HUES64 (cell line): ENCODE measurements around the gene OR4F15.
"Not testable (repeated sequence)": the region's sequence is repeated elsewhere in the genome, so short reads cannot be mapped to it uniquely, and the experiment has no call there.

ENCODE experiments used
- H3K27ac ChIP-seq: 2 replicates; pipeline ENCODE4 v1.7.0; 2013; ENCODE audit warnings: low read depth, low read length, inconsistent platforms
- H3K27me3 ChIP-seq: 2 replicates; pipeline ENCODE4 v1.6.1; 2013; ENCODE audit warnings: mild to moderate bottlenecking, low read length; ENCODE audit not compliant: insufficient read depth
- H3K36me3 ChIP-seq: 2 replicates; pipeline ENCODE4 v1.6.1; 2013; ENCODE audit warnings: mild to moderate bottlenecking, low read length; ENCODE audit not compliant: insufficient read depth
- H3K4me1 ChIP-seq: 2 replicates; pipeline ENCODE4 v1.6.1; 2013; ENCODE audit warnings: mild to moderate bottlenecking, low read length, moderate library complexity; ENCODE audit not compliant: insufficient read depth
- H3K4me3 ChIP-seq: 2 replicates; pipeline ENCODE4 v1.5.1; 2013; ENCODE audit warnings: mild to moderate bottlenecking, low read length, moderate library complexity
- H3K9ac ChIP-seq: 2 replicates; pipeline ENCODE4 v1.6.1; 2013; ENCODE audit warnings: mild to moderate bottlenecking, low read depth, low read length
- H3K9me3 ChIP-seq: 2 replicates; pipeline ENCODE4 v1.6.1; 2013; ENCODE audit warnings: low read depth, low read length; ENCODE audit not compliant: insufficient read depth
- WGBS: fragments of 150-250, 120-280 bp; methylation state at CpG from one replicate; pipeline ENCODE4 v1.1.7; 2013; ENCODE audit warnings: missing lambda C conversion rate; 5-methylcytosine and 5-hydroxymethylcytosine counted together

Gene OR4F15

DNA sequence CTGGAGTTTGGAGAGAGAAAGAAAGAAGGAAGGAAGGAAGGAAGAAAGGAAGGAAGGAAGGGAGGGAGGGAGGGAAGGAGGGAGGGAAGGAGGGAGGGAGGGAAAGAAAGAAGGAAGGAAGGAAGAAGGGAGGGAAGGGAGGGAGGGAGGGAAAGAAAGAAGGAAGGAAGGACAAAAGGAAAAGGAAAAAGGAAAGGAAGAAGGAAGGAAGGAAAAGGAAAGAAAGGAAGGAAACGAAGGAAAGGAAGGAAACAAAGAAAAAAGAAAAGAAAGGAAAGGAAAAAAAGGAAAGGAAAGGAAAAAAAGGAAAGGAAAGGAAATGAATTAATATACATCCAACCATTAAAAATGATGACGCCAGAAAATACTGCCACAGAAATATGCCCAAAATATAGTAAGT lies 27.4 kb upstream of the OR4F15 start:
- Histone ChIP-seq H3K27ac (no peak overlapping the region), H3K9me3 (no peaks in the 10 kb centered on the region), H3K4me1 (no peaks in the 10 kb centered on the region), H3K9ac (no peak overlapping the region), H3K27me3 (0 out of 2 replicates have a peak, but pooled peaks cover 3% of the 10 kb centered on the region), H3K4me3 (no peak overlapping the region), H3K36me3 (no peaks in the 10 kb centered on the region)
- 64% methylated on average over 1 of the region's 2 CpGs for WGBS

DNA sequence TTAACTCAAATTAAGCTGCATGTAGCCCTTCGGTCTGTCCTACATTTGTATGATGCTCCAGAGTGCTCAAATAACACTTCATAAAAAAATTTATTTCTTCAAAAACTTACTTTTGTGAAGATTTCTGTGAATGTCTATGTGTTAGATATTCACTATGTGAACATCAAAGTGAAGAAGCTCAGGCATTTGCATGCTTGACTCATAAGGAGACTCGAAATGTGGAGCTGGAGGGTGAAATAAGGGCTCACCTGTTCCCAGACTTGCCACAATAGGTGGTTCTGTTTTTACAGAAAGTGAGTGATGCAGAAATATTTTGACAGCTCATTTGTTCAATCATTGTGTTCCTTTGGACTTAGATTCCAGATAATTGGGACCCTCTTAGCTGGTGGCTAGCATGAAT lies 25.6 kb upstream of the OR4F15 start:
- not testable (repeated sequence) for H3K36me3 ChIP-seq, H3K9ac ChIP-seq, H3K4me3 ChIP-seq, H3K27ac ChIP-seq, H3K9me3 ChIP-seq, H3K4me1 ChIP-seq, H3K27me3 ChIP-seq
- WGBS = 88% methylated on average over 2 of the region's 2 CpGs

DNA sequence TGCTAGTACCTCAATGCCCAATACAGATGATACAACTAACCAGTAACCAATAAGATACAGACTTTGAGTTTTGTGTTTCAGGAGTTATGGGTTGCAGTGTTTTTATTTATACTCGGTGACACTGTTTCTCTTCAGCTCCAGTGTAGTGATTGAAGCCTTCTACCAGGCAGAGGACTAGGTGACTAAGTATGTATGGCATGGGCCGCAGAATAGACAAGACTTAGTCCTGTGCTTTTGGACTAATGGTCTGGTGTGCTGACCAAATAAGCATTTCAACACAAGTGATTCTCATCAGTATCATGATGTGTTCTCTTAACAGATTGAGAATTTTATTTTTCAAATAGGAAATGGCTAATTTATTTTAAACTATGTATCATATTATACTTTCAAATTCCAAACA lies 24.0 kb upstream of the OR4F15 start:
- not testable (repeated sequence) for H3K27me3 ChIP-seq, H3K4me3 ChIP-seq, H3K27ac ChIP-seq, H3K9ac ChIP-seq, H3K36me3 ChIP-seq, H3K9me3 ChIP-seq, H3K4me1 ChIP-seq
- 86% methylated on average over 2 of the region's 2 CpGs for WGBS

DNA sequence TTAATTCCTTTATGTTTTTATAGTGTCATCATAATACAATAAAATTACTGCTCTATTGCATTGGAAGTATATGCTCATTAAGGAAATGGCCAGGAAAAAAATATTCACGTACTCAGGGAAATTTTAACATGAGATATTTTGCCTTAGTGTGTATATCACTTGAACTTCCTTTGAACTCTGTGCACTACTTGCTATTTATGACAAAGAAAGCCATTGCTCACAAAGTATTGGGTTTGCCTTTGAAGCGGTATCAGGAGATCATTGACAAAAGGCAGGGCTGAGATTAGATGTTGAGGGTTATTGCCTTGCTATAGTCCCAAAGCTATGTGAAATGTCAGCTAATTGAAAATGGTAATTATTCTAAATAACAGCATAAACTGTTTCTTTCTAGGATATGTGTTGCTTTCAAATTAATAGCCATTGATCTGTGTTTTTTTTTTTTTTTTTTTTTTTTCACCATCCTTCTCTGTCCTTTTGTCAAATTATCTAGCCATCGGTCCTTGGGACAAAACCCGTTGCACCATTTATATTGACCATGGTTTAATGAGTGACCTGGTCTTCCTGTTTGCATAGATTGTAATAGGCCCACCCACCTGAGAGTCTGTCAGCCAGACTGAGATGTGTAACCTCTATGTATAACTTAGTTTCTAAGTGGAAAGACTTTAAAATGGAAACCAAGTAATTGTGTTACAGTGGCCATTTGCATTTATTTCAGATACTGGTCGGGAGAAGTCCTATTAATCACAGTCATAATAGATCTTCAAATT lies 23.3 kb upstream of the OR4F15 start:
- not testable (repeated sequence) for H3K9me3 ChIP-seq, H3K9ac ChIP-seq, H3K36me3 ChIP-seq, H3K4me1 ChIP-seq, H3K27me3 ChIP-seq, H3K4me3 ChIP-seq, H3K27ac ChIP-seq
- 100% methylated on average over 1 of the region's 5 CpGs for WGBS

DNA sequence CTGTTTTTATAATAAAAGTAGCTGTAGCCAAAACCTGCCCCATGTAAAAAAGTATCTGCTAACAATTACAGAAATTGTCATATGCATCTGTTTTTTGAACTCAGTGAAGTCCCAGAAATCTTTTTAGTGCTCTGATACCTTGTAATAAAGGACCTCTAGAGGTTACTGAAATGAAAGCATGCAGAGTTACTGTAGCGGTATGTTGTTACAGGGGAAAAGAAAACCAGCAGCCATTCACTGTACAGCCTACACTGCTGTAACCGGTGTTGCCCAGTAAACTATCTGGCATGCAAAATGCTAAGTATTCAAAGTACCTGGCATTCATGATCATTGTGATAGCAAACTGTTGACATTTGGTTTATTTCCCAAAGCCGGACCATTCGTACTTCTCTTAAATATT lies 21.3 kb upstream of the OR4F15 start:
- H3K27me3 ChIP-seq, H3K4me1 ChIP-seq, H3K4me3 ChIP-seq, H3K36me3 ChIP-seq, H3K9ac ChIP-seq, H3K9me3 ChIP-seq, H3K27ac ChIP-seq: not testable (repeated sequence)
- WGBS = no CpG with 5 or more reads among the region's 4 CpGs

DNA sequence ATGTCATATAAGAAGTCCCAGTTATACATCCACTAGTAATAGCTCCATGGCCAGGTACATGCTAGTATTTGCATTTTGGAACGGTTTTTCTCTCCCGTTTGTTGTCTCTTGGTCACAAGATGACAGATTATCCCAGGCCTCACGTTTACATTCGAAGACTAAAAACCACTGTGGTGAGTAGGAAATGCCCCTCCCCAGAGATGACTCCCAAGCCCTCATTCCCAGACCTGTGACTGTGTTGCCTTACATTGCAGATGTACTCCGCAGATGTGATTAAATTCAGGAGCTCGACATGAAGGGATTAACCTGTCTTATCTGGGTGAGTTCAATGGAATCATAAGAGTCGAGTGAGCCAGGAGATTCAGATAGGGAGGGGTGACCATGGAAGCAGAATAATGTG lies 18.0 kb upstream of the OR4F15 start:
- H3K27ac ChIP-seq, H3K9ac ChIP-seq: not testable (repeated sequence)
- WGBS = 82% methylated on average over 7 of the region's 7 CpGs

DNA sequence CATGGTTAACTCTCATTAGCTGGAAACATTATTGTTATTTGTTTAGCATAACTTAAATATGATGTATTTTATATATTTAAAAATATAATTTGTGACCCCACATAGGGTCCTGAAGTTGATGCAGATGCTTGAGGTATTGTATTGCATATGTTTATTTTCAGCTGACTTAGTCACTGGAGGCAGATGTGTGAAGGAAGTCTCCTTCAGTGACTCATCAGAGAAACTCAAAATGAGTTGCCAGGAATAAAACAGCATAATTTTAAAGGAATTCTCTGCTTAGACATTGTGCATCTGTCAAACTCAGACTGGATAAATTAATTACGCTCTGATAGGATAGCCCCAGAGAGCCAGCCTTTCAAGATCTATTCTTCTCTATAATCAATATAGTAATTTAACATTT lies 16.5 kb upstream of the OR4F15 start:
- Histone ChIP-seq H3K36me3 (no peaks in the 10 kb centered on the region), H3K27ac (no peak overlapping the region), H3K4me3 (no peak overlapping the region), H3K27me3 (no peaks in the 10 kb centered on the region), H3K4me1 (no peaks in the 10 kb centered on the region), H3K9ac (no peak overlapping the region), H3K9me3 (no peaks in the 10 kb centered on the region)
- WGBS = 87% methylated on average over 1 of the region's 1 CpG

More for the DNA sequence above, 18.0 kb upstream of the OR4F15 start:
- not testable (repeated sequence) for H3K36me3 ChIP-seq, H3K9me3 ChIP-seq, H3K4me3 ChIP-seq, H3K4me1 ChIP-seq, H3K27me3 ChIP-seq

DNA sequence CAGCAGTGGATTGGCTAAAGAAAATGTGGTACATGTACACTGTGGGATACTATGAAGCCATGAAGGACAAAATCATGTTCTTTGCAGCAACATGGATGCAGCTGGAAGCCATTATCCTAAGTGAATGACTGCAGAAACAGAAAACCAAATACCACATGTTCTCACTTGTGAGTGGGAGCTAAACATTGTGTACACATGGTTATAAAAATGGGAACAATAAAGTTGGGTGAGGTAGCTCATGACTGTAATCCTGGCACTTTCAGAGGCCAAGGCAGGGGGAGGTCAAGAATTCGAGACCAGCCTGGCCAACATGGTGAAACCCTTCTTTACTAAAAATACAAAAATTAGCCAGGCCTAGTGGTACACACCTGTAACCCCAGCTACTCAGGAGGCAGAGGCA lies 12.3 kb upstream of the OR4F15 start:
- Histone ChIP-seq H3K4me1 (no peaks in the 10 kb centered on the region), H3K4me3 (no peak overlapping the region), H3K9ac (no peak overlapping the region), H3K27ac (no peak overlapping the region), H3K9me3 (no peaks in the 10 kb centered on the region), H3K27me3 (no peaks in the 10 kb centered on the region), H3K36me3 (no peaks in the 10 kb centered on the region)
- 93% methylated on average over 1 of the region's 1 CpG for WGBS

DNA sequence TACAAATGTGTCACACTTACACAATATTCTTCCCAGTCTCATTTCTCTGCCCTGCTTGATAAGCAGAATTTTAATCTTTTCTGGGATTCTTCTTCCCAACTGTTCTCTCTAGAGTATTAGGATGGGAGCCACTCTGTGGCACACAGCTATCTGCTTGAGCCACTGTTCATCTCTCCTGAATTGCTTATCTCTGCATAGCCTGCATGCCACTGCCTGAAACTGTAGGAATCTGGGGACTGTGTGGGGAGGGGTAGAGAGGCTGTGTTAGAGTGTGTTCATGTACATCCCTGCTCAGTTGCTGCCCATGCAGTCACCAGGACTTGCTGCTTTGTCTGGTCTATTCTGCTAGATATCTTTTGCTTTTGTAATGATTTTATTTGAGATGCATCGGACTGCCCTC lies 11.0 kb upstream of the OR4F15 start:
- Histone ChIP-seq H3K9me3 (no peaks in the 10 kb centered on the region), H3K27ac (no peak overlapping the region), H3K36me3 (no peaks in the 10 kb centered on the region), H3K9ac (no peak overlapping the region), H3K4me3 (no peak overlapping the region), H3K27me3 (no peaks in the 10 kb centered on the region), H3K4me1 (no peaks in the 10 kb centered on the region)
- WGBS = 100% methylated on average over 1 of the region's 1 CpG

DNA sequence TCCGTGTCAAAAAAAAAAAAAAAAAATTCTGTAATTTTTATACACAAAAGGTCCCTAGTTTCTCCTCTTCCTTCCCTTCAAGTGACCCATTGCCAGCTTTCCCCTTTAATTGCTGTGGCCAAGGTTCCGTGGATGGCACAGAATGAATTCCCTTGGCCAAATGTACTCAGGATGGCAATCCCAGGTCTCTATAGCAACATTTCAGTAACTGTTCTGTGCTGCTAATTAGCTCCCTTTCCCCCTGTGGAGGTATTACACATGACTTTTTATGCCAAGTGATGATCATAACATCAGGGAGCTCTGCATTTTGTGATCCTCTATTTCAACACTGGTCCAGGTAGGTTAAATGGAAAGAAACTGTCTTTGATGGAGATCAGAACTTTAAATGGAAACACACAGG lies 8.8 kb upstream of the OR4F15 start, which contains the start of gene OR4F6:
TSS of gene OR4F6 (plus strand) at position 301 of the 400 bp plus-strand sequence. CDS start 2,211 bp downstream, outside the sequence.
- no peak within 1 kb of the TSS for H3K9ac ChIP-seq
- no peak within 1 kb of the TSS for H3K4me3 ChIP-seq
- H3K27ac ChIP-seq = no peak within 1 kb of the TSS
- no peaks in the 10 kb centered on the region; the same call in 1 of the 2 replicates for H3K27me3 ChIP-seq
- H3K36me3 ChIP-seq = no peaks in the 10 kb centered on the region
- H3K9me3 ChIP-seq = no peaks in the 10 kb centered on the region
- WGBS = 95% methylated on average over 2 of the region's 2 CpGs
- H3K4me1 ChIP-seq = no peaks in the 10 kb centered on the region

DNA sequence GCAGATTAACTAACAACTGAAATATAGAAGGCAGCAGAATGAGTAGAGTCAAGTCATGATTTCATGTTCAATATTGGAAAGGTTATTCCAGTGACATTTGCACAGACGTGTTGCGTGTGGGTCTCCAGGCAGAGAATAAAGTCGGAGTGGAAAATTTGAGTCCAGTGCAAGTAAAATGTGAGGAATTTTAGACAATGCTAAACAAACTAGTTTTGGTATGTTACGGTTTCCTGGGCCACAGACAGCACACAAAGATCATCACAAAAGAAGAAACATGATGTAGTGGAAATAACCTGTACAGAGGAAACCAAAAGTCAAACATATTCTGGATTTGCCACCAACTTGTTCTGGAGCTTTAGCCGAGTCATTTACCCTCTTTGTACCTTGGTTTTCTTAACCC lies 8.3 kb upstream of the OR4F15 start:
- H3K27me3 ChIP-seq = no peaks in the 10 kb centered on the region; the same call in 1 of the 2 replicates
- H3K4me1 ChIP-seq = no peaks in the 10 kb centered on the region
- H3K9ac ChIP-seq = no peak overlapping the region
- H3K27ac ChIP-seq = no peak overlapping the region
- WGBS = 93% methylated on average over 5 of the region's 5 CpGs
- no peaks in the 10 kb centered on the region for H3K36me3 ChIP-seq
- no peaks in the 10 kb centered on the region for H3K9me3 ChIP-seq
- H3K4me3 ChIP-seq = no peak overlapping the region

DNA sequence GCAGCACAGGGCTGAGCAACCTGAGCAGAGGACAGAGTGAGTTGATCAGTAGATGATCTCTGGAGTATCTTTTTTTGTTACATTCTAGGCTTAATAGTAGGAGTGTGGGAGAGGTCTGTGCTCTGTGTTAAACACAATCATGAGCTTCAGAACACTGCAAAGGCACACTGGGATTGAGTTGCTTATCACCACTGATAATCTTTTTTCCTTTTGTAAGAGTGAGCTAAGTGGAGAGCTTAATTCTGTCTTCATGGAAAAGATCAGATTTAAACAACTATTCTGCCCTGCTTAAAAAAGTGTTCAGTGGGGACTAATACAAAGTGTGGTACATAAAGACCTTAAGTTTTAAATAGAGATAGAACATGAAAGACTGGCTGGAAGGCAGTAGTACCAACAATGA lies 7.6 kb upstream of the OR4F15 start:
- Histone ChIP-seq H3K9ac (no peak overlapping the region), H3K9me3 (no peaks in the 10 kb centered on the region), H3K27me3 (no peaks in the 10 kb centered on the region; the same call in 1 of the 2 replicates), H3K27ac (no peak overlapping the region), H3K4me1 (no peaks in the 10 kb centered on the region), H3K4me3 (no peak overlapping the region), H3K36me3 (no peaks in the 10 kb centered on the region)
